D721Med (cell line): Measurements from ENCODE around the gene ROR2.
A peak's percentile ranks its signal among the peaks of the same experiment; 100 is the strongest.

Source experiments
- DNase-seq: peaks from one replicate; pipeline ENCODE4 v3.0.0; 2011; ENCODE audit warnings: low spot score; ENCODE audit not compliant: insufficient read length
- FAIRE-seq: peaks from 2 replicates; lab custom pipeline; 2011; peaks lifted over from hg19 to GRCh38; lab: Jason Lieb, UNC
- TF ChIP-seq, protein P1 (sequence below): IDR thresholded peaks from 2 replicates; pipeline ENCODE4 v1.5.1; 2012; ENCODE audit warnings: mild to moderate bottlenecking, control low read depth; ENCODE audit not compliant: insufficient read depth; ENCODE audit errors: missing control alignments

The ROR2 gene

GRCh38 chr9:91771864-91772263 lies 178.2 kb downstream of the ROR2 start:
- DNase-seq (no peak), FAIRE-seq (no peak)
- TF ChIP-seq, protein P1, sequence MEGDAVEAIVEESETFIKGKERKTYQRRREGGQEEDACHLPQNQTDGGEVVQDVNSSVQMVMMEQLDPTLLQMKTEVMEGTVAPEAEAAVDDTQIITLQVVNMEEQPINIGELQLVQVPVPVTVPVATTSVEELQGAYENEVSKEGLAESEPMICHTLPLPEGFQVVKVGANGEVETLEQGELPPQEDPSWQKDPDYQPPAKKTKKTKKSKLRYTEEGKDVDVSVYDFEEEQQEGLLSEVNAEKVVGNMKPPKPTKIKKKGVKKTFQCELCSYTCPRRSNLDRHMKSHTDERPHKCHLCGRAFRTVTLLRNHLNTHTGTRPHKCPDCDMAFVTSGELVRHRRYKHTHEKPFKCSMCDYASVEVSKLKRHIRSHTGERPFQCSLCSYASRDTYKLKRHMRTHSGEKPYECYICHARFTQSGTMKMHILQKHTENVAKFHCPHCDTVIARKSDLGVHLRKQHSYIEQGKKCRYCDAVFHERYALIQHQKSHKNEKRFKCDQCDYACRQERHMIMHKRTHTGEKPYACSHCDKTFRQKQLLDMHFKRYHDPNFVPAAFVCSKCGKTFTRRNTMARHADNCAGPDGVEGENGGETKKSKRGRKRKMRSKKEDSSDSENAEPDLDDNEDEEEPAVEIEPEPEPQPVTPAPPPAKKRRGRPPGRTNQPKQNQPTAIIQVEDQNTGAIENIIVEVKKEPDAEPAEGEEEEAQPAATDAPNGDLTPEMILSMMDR: no peak

- FAIRE-seq: no peak
- no peak for DNase-seq
- TF ChIP-seq, protein P1: peak; percentile 12
Measured at GRCh38 chr9:91771027-91771426, 179.0 kb downstream of the ROR2 start.

- TF ChIP-seq, protein P1: no peak
- DNase-seq: no peak
- no peak for FAIRE-seq
Measured at GRCh38 chr9:91770229-91770628, 179.8 kb downstream of the ROR2 start.

- TF ChIP-seq, protein P1: no peak
- no peak for DNase-seq
- no peak for FAIRE-seq
Measured at GRCh38 chr9:91768977-91769916, 180.8 kb downstream of the ROR2 start.

GRCh38 chr9:91768507-91768906 lies 181.5 kb downstream of the ROR2 start:
- TF ChIP-seq, protein P1: no peak
- no peak for DNase-seq
- no peak for FAIRE-seq

- TF ChIP-seq, protein P1: no peak
- DNase-seq: no peak
- FAIRE-seq: no peak
Measured at GRCh38 chr9:91766315-91767069, 183.5 kb downstream of the ROR2 start.
